GM21381 (cell line): ENCODE measurements around the gene AGPAT2.

Source experiments
- ATAC-seq: cut with Tn5 transposase; IDR thresholded peaks from one replicate; pipeline ENCODE4 v1.9.1; 2021; ENCODE audit warnings: mild to moderate bottlenecking, moderate library complexity; ENCODE audit not compliant: unreplicated experiment

The AGPAT2 gene

GRCh38 chr9:136629001-136629878 lies 58.0 kb downstream of the AGPAT2 start:
- no peak for ATAC-seq

GRCh38 chr9:136628268-136628667 lies 59.0 kb downstream of the AGPAT2 start:
- ATAC-seq, result no peak

GRCh38 chr9:136627703-136628102 lies 59.6 kb downstream of the AGPAT2 start:
- ATAC-seq, result no peak

- no peak for ATAC-seq
These were observed 60.3 kb downstream of the AGPAT2 start for GRCh38 chr9:136626740-136627642.

- ATAC-seq, result no peak
These were observed 61.1 kb downstream of the AGPAT2 start for GRCh38 chr9:136626066-136626725.

DNA sequence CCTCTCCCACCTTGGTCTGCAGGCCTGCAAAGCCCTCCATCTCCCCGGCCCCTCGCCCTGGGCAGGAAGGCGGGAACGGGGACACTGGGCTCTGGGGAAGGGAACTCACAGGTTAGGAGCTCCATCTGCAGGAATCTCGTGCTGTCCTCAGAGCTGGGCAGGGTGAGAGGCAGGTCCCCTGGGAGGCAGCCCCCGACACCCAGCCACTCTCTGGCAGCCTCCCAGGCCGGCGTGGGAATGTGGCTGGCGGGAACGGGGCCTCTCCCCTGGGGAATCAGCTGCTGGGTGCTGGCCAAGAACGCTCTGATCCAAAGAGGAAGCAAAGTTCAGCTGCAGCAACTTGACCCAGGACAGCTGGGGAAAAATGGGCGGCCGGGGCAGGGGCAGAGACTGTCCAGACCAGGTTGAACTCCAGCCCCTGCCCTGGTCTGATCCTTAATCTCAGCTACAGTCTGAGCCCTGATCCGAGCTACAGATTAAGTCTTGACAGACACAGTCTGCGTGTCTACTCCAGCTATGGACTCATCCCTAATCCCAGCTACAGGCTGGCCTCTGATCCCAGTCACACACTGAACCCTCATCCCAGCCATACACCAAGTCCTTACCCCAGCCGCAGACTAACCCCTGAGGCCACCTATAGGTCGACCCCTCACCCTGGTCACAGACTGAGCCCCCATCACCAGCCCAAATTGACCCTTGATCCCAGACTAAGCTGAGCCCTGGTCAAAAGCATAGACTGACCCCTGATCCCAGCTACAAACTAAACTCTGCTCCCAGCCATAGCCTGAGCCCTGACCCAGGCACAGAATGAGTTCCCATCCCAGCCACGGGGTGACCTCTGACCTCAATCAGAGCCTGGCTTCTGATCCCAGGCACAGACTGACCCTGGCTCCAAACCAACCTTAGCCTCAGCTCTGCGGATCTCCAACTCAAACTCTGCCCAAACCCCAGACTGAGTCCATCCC lies 61.9 kb downstream of the AGPAT2 start:
- ATAC-seq, result no peak

DNA sequence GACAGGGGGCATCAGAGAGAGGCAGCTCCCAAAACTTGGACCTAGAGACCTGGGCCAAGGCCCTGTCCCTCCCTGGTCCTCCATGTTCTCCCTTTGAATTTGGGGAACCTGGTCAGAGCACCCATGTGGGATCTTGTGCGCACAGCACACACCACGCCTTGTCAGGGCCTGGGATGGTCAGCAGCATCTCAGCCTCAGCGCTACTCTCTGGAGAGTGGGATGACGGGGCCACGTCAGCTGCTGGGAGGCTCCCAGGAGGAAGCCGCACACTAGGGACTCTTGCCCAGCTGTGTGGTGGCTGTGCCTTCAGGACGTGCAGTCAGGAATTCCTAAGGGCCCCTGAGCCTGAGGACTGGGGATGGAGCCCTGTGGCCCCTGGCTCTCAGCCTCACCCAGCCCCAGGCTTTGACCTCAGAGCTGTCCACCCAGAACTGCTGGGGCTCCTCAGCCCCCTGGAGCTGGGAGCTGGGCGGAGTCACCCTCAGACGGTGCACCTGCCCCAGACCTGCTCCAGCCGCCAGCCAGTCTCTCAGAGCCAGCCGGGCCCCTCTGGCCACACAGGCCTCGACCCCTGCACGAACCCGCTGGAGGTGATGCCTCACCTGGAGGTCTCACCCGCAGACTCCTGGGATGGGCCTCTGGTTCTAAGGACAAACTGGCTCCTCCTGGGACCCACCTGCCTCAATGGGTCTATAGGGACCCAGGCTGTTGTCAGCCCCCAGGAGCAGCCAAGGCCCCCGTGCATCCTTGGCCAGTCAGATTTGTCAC lies 62.9 kb downstream of the AGPAT2 start:
- ATAC-seq, result no peak

DNA sequence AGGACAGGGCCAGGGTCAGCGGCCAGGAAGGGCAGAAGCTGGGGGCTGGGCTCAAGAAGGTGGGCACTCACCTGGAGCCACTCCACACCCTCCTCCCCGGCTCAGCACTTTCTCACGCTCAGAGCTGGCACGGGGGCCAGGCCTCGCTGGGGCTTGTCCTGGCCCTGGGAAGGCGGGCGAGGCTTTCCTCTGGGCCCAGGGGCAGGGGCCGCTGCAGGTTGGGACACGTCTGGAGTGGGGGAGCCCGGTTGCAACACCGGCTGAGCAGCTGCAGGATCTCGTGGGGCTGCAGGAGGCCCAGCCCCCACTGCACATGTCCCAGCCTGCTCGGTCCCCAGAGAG lies 63.4 kb downstream of the AGPAT2 start:
- ATAC-seq, result no peak
